K562 (cell line): ENCODE results near the gene MFSD8. TPM values are rescaled to one million over a fixed set of nuclear protein-coding genes. Genes with fewer than 3 reads are reported as not detected.
"Not testable (repeated sequence)": the region's sequence is repeated elsewhere in the genome, so short reads cannot be mapped to it uniquely, and the experiment has no call there.

ENCODE experiments used
- ATAC-seq: fragments of 200-7000 bp; cut with Tn5 transposase; 3 replicates; pipeline ENCODE4 v1.9.1; 2020; ENCODE audit warnings: moderate library complexity
- BruUV-seq: library from RNA; stranded (reverse); fragments of 400-500 nt; replicated peaks from 2 replicates; lab custom pipeline; 2021; lab: Mats Ljungman, UMichigan
- CTCF ChIA-PET: fragments of 300-600 bp; formaldehyde crosslinking; extraction: SDS; loops from one replicate; lab custom pipeline; 2021; ENCODE audit warnings: low intra/inter-chr PET ratio; lab: Yijun Ruan, JAX
- POLR2A ChIA-PET: fragments of 300-600, 350-650 bp; sonication (Branson Sonifier 250); formaldehyde crosslinking; extraction: SDS; loops from one replicate; lab custom pipeline; 2021; ENCODE audit warnings: antibody characterized with exemption, inconsistent platforms; lab: Yijun Ruan, JAX
- DNase-seq, 4 experiments: peaks; one replicate each; pipeline versions ENCODE4 v3.0.0 to v3.0.0-alpha.2; 2011 to 2018; ENCODE audit warnings: low spot score in 3 of 4, mixed read lengths in 3 of 4; ENCODE audit errors: extremely low read depth in 1 of 4
- FAIRE-seq: peaks from 2 replicates; lab custom pipeline; 2011; peaks lifted over from hg19 to GRCh38; lab: Jason Lieb, UNC
- H2AFZ ChIP-seq: 2 replicates; pipeline ENCODE4 v1.6.0; 2011; ENCODE audit warnings: low read depth, low read length, control low read depth, inconsistent platforms
- H3K27ac ChIP-seq: fragments of 200-600 bp; 3 replicates; pipeline ENCODE4 v1.8.0; 2011; ENCODE audit warnings: low read depth, mild to moderate bottlenecking, control low read depth, inconsistent platforms, low read length, moderate library complexity, mixed read lengths; ENCODE audit errors: extremely low read depth
- H3K27me3 ChIP-seq, 2 experiments: fragments of 300-600 bp in 1 of 2; 2 replicates in 1 of 2; 3 replicates in 1 of 2; pipeline versions ENCODE4 v1.6.0 to v1.8.0; 2011; ENCODE audit warnings: inconsistent platforms in 2 of 2, low read length in 2 of 2, mild to moderate bottlenecking in 1 of 2, mixed read lengths in 1 of 2, moderate library complexity in 1 of 2; ENCODE audit not compliant: control insufficient read depth in 2 of 2, insufficient read depth in 2 of 2
- H3K36me3 ChIP-seq: fragments of 300-600 bp; 3 replicates; pipeline ENCODE4 v1.8.0; 2011; ENCODE audit warnings: mild to moderate bottlenecking, low read length, inconsistent platforms; ENCODE audit not compliant: control insufficient read depth, insufficient read depth
- H3K4me1 ChIP-seq, 2 experiments: fragments of 200-600 bp in 1 of 2; replicated peaks in 1 of 2; 2 replicates in 1 of 2; 3 replicates in 1 of 2; pipeline versions ENCODE4 v1.5.1 to v1.8.0; 2011; ENCODE audit warnings: inconsistent platforms in 2 of 2, low read length in 2 of 2, mild to moderate bottlenecking in 1 of 2, mixed read lengths in 1 of 2, moderate library complexity in 1 of 2; ENCODE audit not compliant: control insufficient read depth in 2 of 2, insufficient read depth in 2 of 2
- H3K4me2 ChIP-seq: 2 replicates; pipeline ENCODE4 v1.6.1; 2011; ENCODE audit warnings: low read length, control low read depth, inconsistent platforms, mixed read lengths; ENCODE audit not compliant: insufficient read depth
- H3K4me3 ChIP-seq: fragments of 200-600 bp; sonication (generic), shearing (Covaris generic); 2 replicates; pipeline ENCODE4 v1.5.1; 2016; ENCODE audit warnings: control low read depth, inconsistent platforms
- H3K79me2 ChIP-seq: fragments of 200-600 bp; 3 replicates; pipeline ENCODE4 v1.8.0; 2011; ENCODE audit warnings: low read length, inconsistent platforms; ENCODE audit not compliant: control insufficient read depth, insufficient read depth
- H3K9ac ChIP-seq, 2 experiments: 2 replicates each; pipeline versions ENCODE4 v1.6.0 to v1.6.1; 2011; ENCODE audit warnings: low read depth in 2 of 2, low read length in 2 of 2, control low read depth in 1 of 2, inconsistent platforms in 1 of 2, mild to moderate bottlenecking in 1 of 2, mixed read lengths in 1 of 2; ENCODE audit not compliant: insufficient read depth in 1 of 2
- H3K9me1 ChIP-seq: one replicate; pipeline ENCODE4 v1.6.0; 2011; ENCODE audit warnings: inconsistent platforms, mild to moderate bottlenecking, low read length, moderate library complexity; ENCODE audit not compliant: control insufficient read depth, insufficient read depth
- H3K9me3 ChIP-seq: replicated peaks from 2 replicates; pipeline ENCODE4 v1.5.1; 2011; ENCODE audit warnings: low read depth, low read length, inconsistent platforms; ENCODE audit not compliant: control insufficient read depth, insufficient read depth
- H4K20me1 ChIP-seq: replicated peaks from 2 replicates; pipeline ENCODE4 v1.6.1; 2011; ENCODE audit warnings: low read length, inconsistent platforms, mixed read lengths; ENCODE audit not compliant: control insufficient read depth, insufficient read depth
- CEBPB ChIP-seq: fragments of 450-650 bp; IDR thresholded peaks from 2 replicates; pipeline ENCODE4 v1.6.1; 2016; ENCODE audit warnings: missing genetic modification characterization, missing compliant biosample characterization
- CEBPG ChIP-seq, 3 experiments: fragments of 200-800 bp in 1 of 3; sonication (Bioruptor generic) in 1 of 3; sonication (generic) in 1 of 3; formaldehyde crosslinking in 1 of 3; IDR thresholded peaks in 2 of 3; conservative IDR thresholded peaks in 1 of 3; 2 replicates each; pipeline versions ENCODE4 v1.6.1 to v1.8.0; 2016 to 2022; ENCODE audit warnings: missing compliant biosample characterization in 2 of 3, missing genetic modification characterization in 2 of 3, mild to moderate bottlenecking in 1 of 3, missing genetic modification reagents in 1 of 3
- FOS ChIP-seq: IDR thresholded peaks from 3 replicates; pipeline ENCODE4 v1.6.1; 2011; ENCODE audit not compliant: insufficient read length; ENCODE audit errors: extremely low read depth
- KDM1A ChIP-seq, 2 experiments: fragments of 450-650 bp; IDR thresholded peaks; 2 replicates each; pipeline ENCODE4 v1.6.1; 2016; ENCODE audit warnings: mild to moderate bottlenecking in 2 of 2
- MEIS2 ChIP-seq: fragments of 450-650 bp; IDR thresholded peaks from 2 replicates; pipeline ENCODE4 v1.6.1; 2014; ENCODE audit warnings: mild to moderate bottlenecking; ENCODE audit not compliant: partially characterized antibody
- ZNF146 ChIP-seq: IDR thresholded peaks from one replicate; pipeline ENCODE4 v1.6.1; 2018; ENCODE audit warnings: missing compliant biosample characterization; ENCODE audit not compliant: unreplicated experiment
- ZNF766 ChIP-seq: fragments of 200-800 bp; sonication (Bioruptor generic); conservative IDR thresholded peaks from 2 replicates; pipeline ENCODE4 v1.6.1; 2016; ENCODE audit warnings: missing genetic modification characterization, missing compliant biosample characterization
- WGBS: fragments of 100-300 bp; shearing (Covaris generic); methylation state at CpG from one replicate; pipeline ENCODE4 v1.1.6; 2016; ENCODE audit warnings: low coverage, mixed read lengths; ENCODE audit not compliant: insufficient coverage; ENCODE audit errors: missing lambda C conversion rate; 5-methylcytosine and 5-hydroxymethylcytosine counted together
- in situ Hi-C: fragments of 300-500 bp; cut with MboI; formaldehyde crosslinking; loops from 4 replicates; pipeline ENCODE4 v1.15.0; 2018; ENCODE audit warnings: inconsistent platforms, mixed read lengths
- intact Hi-C: fragments of 100-400 bp; cut with micrococcal nuclease; formaldehyde crosslinking; loops from 2 replicates; pipeline ENCODE4 v1.14.2; 2022
- polyA plus RNA-seq, 8 experiments: library from polyadenylated mRNA; depleted of rRNA in 4 of 8; stranded (reverse) in 5 of 8; unstranded in 3 of 8; fragments of >200 nt; fragmentation: Nextera tagmentation in 2 of 8; fragmentation: Illumina TruSeq in 1 of 8; extraction: Ambion mirVana in 2 of 8; extraction: Trizol in 1 of 8; gene quantifications; 2 replicates each; pipeline versions ENCODE4 v1.2.1 to v1.2.3, GENCODE V29; 2011 to 2014; ENCODE audit warnings: inconsistent platforms in 1 of 8, missing spikeins in 1 of 8
- total RNA-seq, 7 experiments: library from RNA; depleted of rRNA in 6 of 7; stranded (reverse); fragments of >200 nt in 6 of 7; fragmentation: Illumina TruSeq in 2 of 7; extraction: Trizol in 2 of 7; gene quantifications; 2 replicates each; pipeline versions ENCODE4 v1.2.1 to v1.2.3, GENCODE V29; 2011 to 2021; ENCODE audit warnings: low replicate concordance in 1 of 7

MFSD8 gene
- total and polyA plus RNA-seq, 9 of the 15 experiments (the other 6 are each of a cell fraction or from before 2014, with no cell fraction given): 7.0 to 27.2 (median 18.7) TPM

DNA sequence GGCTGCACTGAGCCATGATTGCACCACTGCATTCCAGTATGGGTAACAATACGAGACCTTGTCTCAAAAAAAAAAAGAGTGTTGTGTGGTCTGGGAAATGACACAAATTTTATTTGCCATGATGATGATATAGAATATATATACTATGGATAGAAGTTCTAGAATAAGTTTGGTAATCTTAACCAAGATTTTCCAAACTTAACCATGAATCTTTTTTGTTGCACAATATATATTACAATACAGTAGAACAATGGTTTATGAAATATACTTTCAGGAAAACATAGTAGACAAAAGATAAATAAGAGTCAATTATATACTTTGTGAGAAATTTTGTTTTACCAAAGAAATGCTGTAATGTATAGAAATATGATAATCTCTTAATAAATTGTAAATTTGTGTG lies 34.8 kb downstream of the MFSD8 start:
- Histone ChIP-seq H3K9me3 (no peaks in the 10 kb centered on the region), H2AFZ (no peak overlapping the region), H3K27ac (no peak overlapping the region), H3K4me1 (no peaks in the 10 kb centered on the region), H3K27me3 (no peaks in the 10 kb centered on the region), H4K20me1 (no peaks in the 10 kb centered on the region), H3K36me3 (peaks cover 10% of the 10 kb centered on the region; the same call in 1 of the 3 replicates), H3K4me2 (no peak overlapping the region), H3K9me1 (no peaks in the 10 kb centered on the region), H3K79me2 (no peaks in the 10 kb centered on the region), H3K9ac (no peak overlapping the region), H3K4me3 (no peak overlapping the region)
- no peak for DNase-seq
- FAIRE-seq: no peak
- TF ChIP-seq CEBPB (peak; percentile 61), CEBPG (CRISPR knock-in tag; IDR thresholded peaks at IDR 0.05) (no peak), CEBPG (tag; conservative IDR thresholded peaks at IDR 0.05 in 1 of 2, IDR thresholded peaks at IDR 0.05 in 1 of 2) (peak in 1 of 2 experiments; percentile 62; a peak in 2 of 4 replicates), ZNF766 (CRISPR knock-in tag) (no peak), MEIS2 (no peak), FOS (no peak), KDM1A (IDR thresholded peaks at IDR 0.05) (no peak)
- intact Hi-C loops (no loop called here), in situ Hi-C loops (no loop called here)
- BruUV-seq: no TSS peak
- ChIA-PET POLR2A (no interaction called here), CTCF (no interaction called here)
- no peak for ATAC-seq
- WGBS: 88% methylated on average over 1 of the region's 1 CpG

- BruUV-seq: not testable (repeated sequence)
- peak; percentile 83 for TF ChIP-seq ZNF146
- TF ChIP-seq, all 486 proteins: peak for 1; not testable (repeated sequence) for 485
Observed at GRCh38 chr4:127925720-127926119, 39.3 kb downstream of the MFSD8 start.

More at GRCh38 chr4:127925720-127926119, 39.3 kb downstream of the MFSD8 start:
- H3K9me1 ChIP-seq, H3K4me2 ChIP-seq, H3K27me3 ChIP-seq, H4K20me1 ChIP-seq, H3K79me2 ChIP-seq, intact Hi-C loops, in situ Hi-C loops, ATAC-seq, H3K4me3 ChIP-seq, H2AFZ ChIP-seq, DNase-seq, H3K9ac ChIP-seq, POLR2A ChIA-PET, H3K4me1 ChIP-seq, H3K27ac ChIP-seq, CTCF ChIA-PET, H3K9me3 ChIP-seq, FAIRE-seq: not testable (repeated sequence)
- WGBS: 90% methylated on average over 2 of the region's 2 CpGs
- peaks cover 14% of the 10 kb centered on the region; the same call in 1 of the 3 replicates for H3K36me3 ChIP-seq
